Keratinocyte (primary cell): Measurements from ENCODE around the gene ZC3H12A.

Experiments used
- CTCF ChIP-seq, 3 experiments: IDR thresholded peaks in 1 of 3; conservative IDR thresholded peaks in 1 of 3; optimal IDR thresholded peaks in 1 of 3; 2 replicates in 2 of 3; 3 replicates in 1 of 3; pipeline versions ENCODE3 to v1.5.1; 2011; ENCODE audit warnings: low read length in 3 of 3, mild to moderate bottlenecking in 3 of 3, moderate library complexity in 2 of 3, control low read depth in 1 of 3, inconsistent platforms in 1 of 3; ENCODE audit not compliant: insufficient read depth in 2 of 3; ENCODE audit errors: extremely low read depth in 1 of 3
- EZH2 ChIP-seq: IDR thresholded peaks from one replicate; pipeline ENCODE4 v1.6.1; 2012; ENCODE audit warnings: inconsistent platforms, mild to moderate bottlenecking, low read length, moderate library complexity

GRCh38 chr1:37452416-37452815 lies 22.0 kb upstream of the ZC3H12A start:
- no peak for TF ChIP-seq EZH2
- no peak for TF ChIP-seq CTCF (optimal IDR thresholded peaks at IDR 0.05 in 1 of 3, IDR thresholded peaks at IDR 0.05 in 1 of 3, conservative IDR thresholded peaks at IDR 0.05 in 1 of 3; ENCODE audit: extremely low read depth in 1 of 3, insufficient read depth in 2 of 3, low read length in 3 of 3)
